Measurements from ENCODE around the gene ZFHX2. TPM values are rescaled to one million over a fixed set of nuclear protein-coding genes. Genes with fewer than 3 reads are reported as not detected.

Gene ZFHX2
- total and polyA plus RNA-seq, 2 of the 13 experiments (the other 11 are each of a cell fraction or from before 2014, with no cell fraction given): 0.17 to 0.44 TPM

DNA sequence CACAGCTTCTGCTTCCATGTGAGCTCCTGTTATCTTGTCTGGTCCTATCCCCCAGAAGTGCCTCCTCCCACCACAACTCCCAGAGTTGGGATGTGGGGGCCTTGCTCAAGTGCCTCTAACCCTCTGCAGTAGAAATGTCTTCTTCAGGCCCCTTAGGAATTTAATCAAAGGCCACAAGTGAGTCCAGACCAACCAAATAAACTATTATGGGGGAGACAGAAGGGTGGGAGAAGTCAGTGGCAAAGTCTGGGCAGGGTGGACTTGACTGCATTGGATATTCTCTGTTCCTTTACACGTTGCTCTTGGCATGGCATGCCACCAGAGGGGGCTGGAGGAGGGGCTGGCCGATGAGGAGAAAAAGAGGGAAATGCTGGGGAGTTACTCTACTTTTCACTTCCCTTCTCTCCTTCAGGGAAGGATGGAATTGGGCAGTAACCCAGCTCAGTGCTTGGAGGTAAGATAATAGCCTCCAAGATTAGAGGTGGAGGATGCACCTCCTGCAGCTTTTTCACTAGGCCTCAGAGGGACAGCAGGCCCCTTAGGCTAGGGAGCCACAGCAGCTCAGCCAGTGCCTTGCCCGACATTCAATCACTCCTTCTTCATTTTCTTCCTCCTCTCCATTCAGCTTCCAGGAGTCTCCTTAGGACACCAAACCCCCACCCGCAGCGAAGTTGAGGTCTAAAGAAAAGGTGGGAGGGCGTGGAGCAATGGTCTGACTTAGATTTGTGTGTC, 17.2 kb upstream of the ZFHX2 start (continued):
- TF ChIP-seq CTCF (CRISPR knock-in tag; IDR thresholded peaks at IDR 0.05) (peak; percentile 87), TRAFD1 (CRISPR knock-in tag; IDR thresholded peaks at IDR 0.05; ENCODE audit: borderline replicate concordance) (peak; percentile 65; the same call in 1 of the 2 replicates), ZNF501 (CRISPR knock-in tag; IDR thresholded peaks at IDR 0.05) (peak; percentile 82), HOMEZ (CRISPR knock-in tag; IDR thresholded peaks at IDR 0.05; ENCODE audit: low read depth) (no peak), SRF (IDR thresholded peaks at IDR 0.05; ENCODE audit: low read depth, low read length) (no peak), ZFAT (CRISPR knock-in tag; conservative IDR thresholded peaks at IDR 0.05) (no peak), U2AF2 (IDR thresholded peaks at IDR 0.05; ENCODE audit: low read depth, low read length) (no peak), FOXC1 (CRISPR knock-in tag; IDR thresholded peaks at IDR 0.05; ENCODE audit: borderline replicate concordance) (peak; percentile 62; the same call in 1 of the 2 replicates), NR3C1 (CRISPR knock-in tag; IDR thresholded peaks at IDR 0.05) (no peak), ZNF570 (CRISPR knock-in tag; IDR thresholded peaks at IDR 0.05; ENCODE audit: borderline replicate concordance) (no peak), RORA (CRISPR knock-in tag; IDR thresholded peaks at IDR 0.05) (no peak), KLF12 (CRISPR knock-in tag; IDR thresholded peaks at IDR 0.05; ENCODE audit: borderline replicate concordance) (no peak), XRCC5 (optimal IDR thresholded peaks at IDR 0.05; ENCODE audit: low read length) (peak; percentile 99), ZNF891 (CRISPR knock-in tag; IDR thresholded peaks at IDR 0.05) (no peak)
- TF ChIP-seq, protein P1, sequence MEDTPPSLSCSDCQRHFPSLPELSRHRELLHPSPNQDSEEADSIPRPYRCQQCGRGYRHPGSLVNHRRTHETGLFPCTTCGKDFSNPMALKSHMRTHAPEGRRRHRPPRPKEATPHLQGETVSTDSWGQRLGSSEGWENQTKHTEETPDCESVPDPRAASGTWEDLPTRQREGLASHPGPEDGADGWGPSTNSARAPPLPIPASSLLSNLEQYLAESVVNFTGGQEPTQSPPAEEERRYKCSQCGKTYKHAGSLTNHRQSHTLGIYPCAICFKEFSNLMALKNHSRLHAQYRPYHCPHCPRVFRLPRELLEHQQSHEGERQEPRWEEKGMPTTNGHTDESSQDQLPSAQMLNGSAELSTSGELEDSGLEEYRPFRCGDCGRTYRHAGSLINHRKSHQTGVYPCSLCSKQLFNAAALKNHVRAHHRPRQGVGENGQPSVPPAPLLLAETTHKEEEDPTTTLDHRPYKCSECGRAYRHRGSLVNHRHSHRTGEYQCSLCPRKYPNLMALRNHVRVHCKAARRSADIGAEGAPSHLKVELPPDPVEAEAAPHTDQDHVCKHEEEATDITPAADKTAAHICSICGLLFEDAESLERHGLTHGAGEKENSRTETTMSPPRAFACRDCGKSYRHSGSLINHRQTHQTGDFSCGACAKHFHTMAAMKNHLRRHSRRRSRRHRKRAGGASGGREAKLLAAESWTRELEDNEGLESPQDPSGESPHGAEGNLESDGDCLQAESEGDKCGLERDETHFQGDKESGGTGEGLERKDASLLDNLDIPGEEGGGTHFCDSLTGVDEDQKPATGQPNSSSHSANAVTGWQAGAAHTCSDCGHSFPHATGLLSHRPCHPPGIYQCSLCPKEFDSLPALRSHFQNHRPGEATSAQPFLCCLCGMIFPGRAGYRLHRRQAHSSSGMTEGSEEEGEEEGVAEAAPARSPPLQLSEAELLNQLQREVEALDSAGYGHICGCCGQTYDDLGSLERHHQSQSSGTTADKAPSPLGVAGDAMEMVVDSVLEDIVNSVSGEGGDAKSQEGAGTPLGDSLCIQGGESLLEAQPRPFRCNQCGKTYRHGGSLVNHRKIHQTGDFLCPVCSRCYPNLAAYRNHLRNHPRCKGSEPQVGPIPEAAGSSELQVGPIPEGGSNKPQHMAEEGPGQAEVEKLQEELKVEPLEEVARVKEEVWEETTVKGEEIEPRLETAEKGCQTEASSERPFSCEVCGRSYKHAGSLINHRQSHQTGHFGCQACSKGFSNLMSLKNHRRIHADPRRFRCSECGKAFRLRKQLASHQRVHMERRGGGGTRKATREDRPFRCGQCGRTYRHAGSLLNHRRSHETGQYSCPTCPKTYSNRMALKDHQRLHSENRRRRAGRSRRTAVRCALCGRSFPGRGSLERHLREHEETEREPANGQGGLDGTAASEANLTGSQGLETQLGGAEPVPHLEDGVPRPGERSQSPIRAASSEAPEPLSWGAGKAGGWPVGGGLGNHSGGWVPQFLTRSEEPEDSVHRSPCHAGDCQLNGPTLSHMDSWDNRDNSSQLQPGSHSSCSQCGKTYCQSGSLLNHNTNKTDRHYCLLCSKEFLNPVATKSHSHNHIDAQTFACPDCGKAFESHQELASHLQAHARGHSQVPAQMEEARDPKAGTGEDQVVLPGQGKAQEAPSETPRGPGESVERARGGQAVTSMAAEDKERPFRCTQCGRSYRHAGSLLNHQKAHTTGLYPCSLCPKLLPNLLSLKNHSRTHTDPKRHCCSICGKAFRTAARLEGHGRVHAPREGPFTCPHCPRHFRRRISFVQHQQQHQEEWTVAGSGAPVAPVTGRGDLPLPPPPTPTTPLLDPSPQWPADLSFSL (CRISPR knock-in tag; IDR thresholded peaks at IDR 0.05): no peak
- TF ChIP-seq, protein P2, sequence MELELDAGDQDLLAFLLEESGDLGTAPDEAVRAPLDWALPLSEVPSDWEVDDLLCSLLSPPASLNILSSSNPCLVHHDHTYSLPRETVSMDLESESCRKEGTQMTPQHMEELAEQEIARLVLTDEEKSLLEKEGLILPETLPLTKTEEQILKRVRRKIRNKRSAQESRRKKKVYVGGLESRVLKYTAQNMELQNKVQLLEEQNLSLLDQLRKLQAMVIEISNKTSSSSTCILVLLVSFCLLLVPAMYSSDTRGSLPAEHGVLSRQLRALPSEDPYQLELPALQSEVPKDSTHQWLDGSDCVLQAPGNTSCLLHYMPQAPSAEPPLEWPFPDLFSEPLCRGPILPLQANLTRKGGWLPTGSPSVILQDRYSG (CRISPR knock-in tag; IDR thresholded peaks at IDR 0.05): no peak

Measured in HepG2 (cell line).